K562 (cell line): ENCODE results near the gene ACSS2.

Experiments
- CEBPB ChIP-seq: fragments of 450-650 bp; IDR thresholded peaks from 2 replicates; pipeline ENCODE4 v1.6.1; 2016; ENCODE audit warnings: missing genetic modification characterization, missing compliant biosample characterization
- HDGF ChIP-seq: fragments of 450-650 bp; IDR thresholded peaks from 2 replicates; pipeline ENCODE4 v1.6.1; 2016
- NR2F6 ChIP-seq: fragments of 450-650 bp; formaldehyde crosslinking; IDR thresholded peaks from 2 replicates; pipeline ENCODE4 v1.4.0; 2020; ENCODE audit warnings: mild to moderate bottlenecking
- ZNF212 ChIP-seq: fragments of 450-650 bp; formaldehyde crosslinking; IDR thresholded peaks from 2 replicates; pipeline ENCODE4 v1.4.0; 2020; ENCODE audit warnings: mild to moderate bottlenecking

DNA sequence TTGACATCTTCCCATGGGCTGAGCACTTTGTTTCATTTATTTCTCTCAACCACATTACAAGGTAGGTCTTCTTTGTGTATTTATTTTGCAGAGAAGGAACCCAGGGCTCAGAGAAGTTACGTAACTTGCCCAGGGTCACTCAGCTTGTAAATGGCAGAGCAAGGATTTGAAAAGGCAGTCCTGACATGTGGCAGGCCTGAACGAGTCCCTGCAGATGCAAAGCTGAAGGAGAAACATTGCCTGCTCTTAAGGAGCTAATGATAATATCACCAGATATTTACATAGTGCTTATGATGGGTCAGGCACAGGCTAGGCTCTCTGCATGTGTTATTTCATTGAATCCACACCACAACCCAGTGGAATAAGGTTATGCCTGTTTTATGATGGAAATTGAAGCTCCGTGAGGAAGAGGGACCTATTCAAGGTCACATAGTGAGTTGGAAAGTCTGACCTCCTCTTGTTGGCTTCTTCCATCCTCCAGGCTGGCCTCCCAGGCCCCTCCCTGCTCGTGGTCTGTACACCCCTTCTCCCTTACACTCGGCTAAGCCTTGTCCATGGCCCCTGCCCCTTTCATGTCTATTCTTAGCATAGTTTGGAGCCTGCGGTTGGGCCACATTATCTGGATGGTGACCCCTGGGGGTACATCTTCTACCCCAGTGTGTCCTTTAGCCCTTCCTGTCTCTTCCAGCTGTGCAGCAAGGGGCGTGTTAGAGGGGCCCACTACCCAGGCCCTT is 91.8 kb downstream of the ACSS2 start:
- no peak for TF ChIP-seq HDGF
- TF ChIP-seq ZNF212 = no peak
- TF ChIP-seq CEBPB = no peak
- no peak for TF ChIP-seq NR2F6 (CRISPR knock-in tag)
